ENCODE results near the gene PPIG. TPM values are rescaled to one million over a fixed set of nuclear protein-coding genes. Genes with fewer than 3 reads are reported as not detected.

The PPIG gene
- total RNA-seq, 1 experiment from 2014 or later: 66.2 TPM

- Histone ChIP-seq H2BK20ac (ENCODE audit: low read depth, low read length, poor library complexity, severe bottlenecking) (no peak overlapping the region), H2AFZ (ENCODE audit: low read length) (no peak overlapping the region), H2BK5ac (ENCODE audit: insufficient read length, low read length) (no peak overlapping the region), H3K14ac (ENCODE audit: insufficient read depth, low read length) (no peak overlapping the region), H4K91ac (ENCODE audit: insufficient read length, low read depth, low read length) (no peak overlapping the region), H3K4ac (ENCODE audit: low read depth, low read length) (no peak overlapping the region), H3K9ac (ENCODE audit: extremely low read depth, insufficient read length, low read length) (no peak overlapping the region), H2BK12ac (ENCODE audit: insufficient read length, low read depth, low read length) (no peak overlapping the region), H3K4me1 (ENCODE audit: insufficient read depth, low read length) (no peaks in the 10 kb centered on the region), H3K18ac (ENCODE audit: insufficient read length, low read depth, low read length) (no peak overlapping the region), H3K79me1 (ENCODE audit: insufficient read depth, low read depth, low read length, poor library complexity, severe bottlenecking) (no peaks in the 10 kb centered on the region), H4K20me1 (ENCODE audit: control insufficient read depth, insufficient read depth, insufficient read length) (no peaks in the 10 kb centered on the region), H3T11ph (ENCODE audit: low read length) (no peak overlapping the region), H2BK120ac (ENCODE audit: low read depth, low read length, poor library complexity, severe bottlenecking) (no peak overlapping the region), H4K8ac (replicated peaks; ENCODE audit: insufficient read length, low read depth, low read length) (no peak overlapping the region), H3K79me2 (ENCODE audit: insufficient read depth, low read length) (no peaks in the 10 kb centered on the region), H3K23me2 (ENCODE audit: insufficient read length, low read depth, low read length, poor library complexity, severe bottlenecking) (no peaks in the 10 kb centered on the region), H3K56ac (ENCODE audit: insufficient read length, low read depth, low read length) (no peak overlapping the region), H2AK5ac (ENCODE audit: insufficient read length, low read length) (no peak overlapping the region), H3K9me3 (ENCODE audit: control insufficient read depth, low read depth, low read length) (no peaks in the 10 kb centered on the region), H4K5ac (ENCODE audit: insufficient read length, low read depth, low read length) (no peak overlapping the region), H2BK15ac (ENCODE audit: low read depth, low read length) (no peak overlapping the region), H3K27ac (ENCODE audit: insufficient read length, low read depth, low read length) (no peak overlapping the region), H3K4me2 (ENCODE audit: insufficient read depth, insufficient read length, low read length) (no peak overlapping the region), H3K27me3 (ENCODE audit: insufficient read depth, low read length) (no peaks in the 10 kb centered on the region), H3K23ac (ENCODE audit: insufficient read length, low read depth, low read length) (no peak overlapping the region)
- Mint-ChIP-seq H3K4me1 (no peaks in the 10 kb centered on the region; a peak in 1 of 4 replicates), H3K4me3 (no peak overlapping the region), H3K9me3 (no peaks in the 10 kb centered on the region; a peak in 2 of 5 replicates), H3K36me3 (ENCODE audit: insufficient read depth in 1 of 3, low read depth in 3 of 3) (peaks cover 23 to 42% (median 25%) of the 10 kb centered on the region in 3 experiments; a peak in 6 of 7 replicates), H3K27ac (no peak overlapping the region), H3K27me3 (ENCODE audit: low read depth) (no peaks in the 10 kb centered on the region)
- DNase-seq: no peak
- TF ChIP-seq CTCF (conservative IDR thresholded peaks at IDR 0.05): no peak
- no CpG with 5 or more reads among the region's 1 CpG for WGBS (ENCODE audit: extremely low coverage, insufficient read length, low lambda C conversion rate)
These were observed 18.5 kb upstream of the PPIG start for GRCh38 chr2:169565686-169566085.
